Activated B cell treated with CpG ODN at 0.5 μM for 24 hours (primary cell): ENCODE data around the gene RNMT. TPM values are rescaled to one million over a fixed set of nuclear protein-coding genes. Genes with fewer than 3 reads are reported as not detected.
A peak's percentile ranks its signal among the peaks of the same experiment; 100 is the strongest.

Source experiments
- ATAC-seq: fragments of 200-7000 bp; cut with Tn5 transposase; one replicate; pipeline ENCODE4 v1.10.0; 2021; ENCODE audit warnings: low read depth, mild to moderate bottlenecking, moderate library complexity
- CTCF ChIA-PET: fragments of 350-600 bp; sonication (Branson Sonifier 250); formaldehyde crosslinking; loops from one replicate; lab custom pipeline; 2021; ENCODE audit warnings: antibody characterized with exemption; lab: Charles Lee
- POLR2A ChIA-PET: fragments of 350-600 bp; sonication (Branson Sonifier 250); formaldehyde crosslinking; loops from one replicate; lab custom pipeline; 2021; ENCODE audit warnings: antibody characterized with exemption; lab: Charles Lee
- DNase-seq: peaks from one replicate; pipeline ENCODE4 v3.0.0; 2022
- H3K27ac Mint-ChIP-seq: one replicate; pipeline ENCODE4 v1.8.0; 2020; ENCODE audit warnings: mixed read lengths
- H3K27me3 Mint-ChIP-seq: one replicate; pipeline ENCODE4 v1.8.0; 2021; ENCODE audit warnings: mixed read lengths
- H3K36me3 Mint-ChIP-seq: one replicate; pipeline ENCODE4 v1.8.0; 2021; ENCODE audit warnings: low read depth, mixed read lengths
- H3K4me1 Mint-ChIP-seq: one replicate; pipeline ENCODE4 v1.8.0; 2021; ENCODE audit warnings: mixed read lengths
- H3K4me3 Mint-ChIP-seq: one replicate; pipeline ENCODE4 v1.8.0; 2020; ENCODE audit warnings: mild to moderate bottlenecking, mixed read lengths
- H3K9me3 Mint-ChIP-seq: one replicate; pipeline ENCODE4 v1.8.0; 2020; ENCODE audit warnings: mixed read lengths
- intact Hi-C: fragments of 100-400 bp; cut with micrococcal nuclease; formaldehyde crosslinking; loops from one replicate; pipeline ENCODE4 v1.15.1; 2024
- total RNA-seq: library from RNA; stranded (reverse); gene quantifications from 2 replicates; pipeline ENCODE4 v1.2.3, GENCODE V29; 2022
- TF ChIP-seq, protein P1 (sequence below): fragments of 200-600 bp; IDR thresholded peaks from one replicate; pipeline ENCODE4 v1.8.0; 2022; ENCODE audit warnings: antibody characterized with exemption, mild to moderate bottlenecking

RNMT gene
- total RNA-seq, 1 donor from 2014 or later, result 45.5 TPM

DNA sequence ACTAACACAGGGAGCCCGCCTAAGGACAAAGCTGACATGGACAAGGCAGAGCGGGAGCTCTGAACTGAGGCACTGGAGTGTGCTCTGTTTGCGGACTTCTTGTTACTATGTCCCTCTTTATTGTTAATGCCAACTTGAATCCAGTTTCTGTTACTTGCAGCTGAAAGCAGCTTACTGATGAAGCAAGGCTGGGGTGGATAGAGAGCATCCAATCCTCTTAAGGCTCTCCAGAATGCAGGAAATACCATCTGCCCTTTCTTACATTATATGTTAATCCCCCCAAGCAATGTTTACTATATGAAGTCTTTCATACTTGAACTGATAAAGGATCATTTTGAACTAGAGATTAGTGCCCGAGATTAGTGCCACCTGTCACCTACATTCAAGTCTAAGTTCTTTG lies 9.6 kb upstream of the RNMT start:
- TF ChIP-seq, protein P1, sequence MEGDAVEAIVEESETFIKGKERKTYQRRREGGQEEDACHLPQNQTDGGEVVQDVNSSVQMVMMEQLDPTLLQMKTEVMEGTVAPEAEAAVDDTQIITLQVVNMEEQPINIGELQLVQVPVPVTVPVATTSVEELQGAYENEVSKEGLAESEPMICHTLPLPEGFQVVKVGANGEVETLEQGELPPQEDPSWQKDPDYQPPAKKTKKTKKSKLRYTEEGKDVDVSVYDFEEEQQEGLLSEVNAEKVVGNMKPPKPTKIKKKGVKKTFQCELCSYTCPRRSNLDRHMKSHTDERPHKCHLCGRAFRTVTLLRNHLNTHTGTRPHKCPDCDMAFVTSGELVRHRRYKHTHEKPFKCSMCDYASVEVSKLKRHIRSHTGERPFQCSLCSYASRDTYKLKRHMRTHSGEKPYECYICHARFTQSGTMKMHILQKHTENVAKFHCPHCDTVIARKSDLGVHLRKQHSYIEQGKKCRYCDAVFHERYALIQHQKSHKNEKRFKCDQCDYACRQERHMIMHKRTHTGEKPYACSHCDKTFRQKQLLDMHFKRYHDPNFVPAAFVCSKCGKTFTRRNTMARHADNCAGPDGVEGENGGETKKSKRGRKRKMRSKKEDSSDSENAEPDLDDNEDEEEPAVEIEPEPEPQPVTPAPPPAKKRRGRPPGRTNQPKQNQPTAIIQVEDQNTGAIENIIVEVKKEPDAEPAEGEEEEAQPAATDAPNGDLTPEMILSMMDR, result no peak
- CTCF ChIA-PET, result no interaction called here
- peaks cover 5% of the 10 kb centered on the region for H3K4me1 Mint-ChIP-seq
- H3K27me3 Mint-ChIP-seq, result no peaks in the 10 kb centered on the region
- peaks cover 12% of the 10 kb centered on the region for H3K36me3 Mint-ChIP-seq
- no peak overlapping the region for H3K4me3 Mint-ChIP-seq
- intact Hi-C loops, result no loop called here
- ATAC-seq (no peak), DNase-seq (no peak)
- peaks cover 5% of the 10 kb centered on the region for H3K9me3 Mint-ChIP-seq
- no peak overlapping the region for H3K27ac Mint-ChIP-seq
- POLR2A ChIA-PET, result no interaction called here

DNA sequence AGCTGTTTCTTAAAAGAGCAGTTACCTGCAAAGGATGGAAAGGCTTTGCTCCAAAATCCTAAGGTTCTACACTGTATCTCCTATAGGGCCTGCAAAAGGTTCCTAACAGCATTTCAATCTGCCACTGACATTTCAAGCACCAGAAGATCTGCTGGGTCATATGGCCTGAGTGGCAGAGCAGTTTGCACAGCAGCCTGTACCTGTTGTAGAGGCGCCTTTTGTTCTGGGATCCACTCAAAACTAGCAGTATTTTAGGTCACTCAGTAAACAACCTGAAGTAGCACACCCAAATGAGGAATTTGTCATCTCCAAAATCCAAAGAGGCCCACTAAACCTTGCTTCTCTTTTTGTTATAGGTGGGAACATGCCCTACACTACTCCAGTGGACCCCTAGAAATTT lies 6.3 kb upstream of the RNMT start:
- POLR2A ChIA-PET, result no interaction called here
- intact Hi-C loops, result no loop called here
- no peak overlapping the region for H3K4me3 Mint-ChIP-seq
- H3K36me3 Mint-ChIP-seq, result peaks cover 16% of the 10 kb centered on the region
- no peak for DNase-seq
- TF ChIP-seq, protein P1, result no peak
- peaks cover 15% of the 10 kb centered on the region for H3K4me1 Mint-ChIP-seq
- no peaks in the 10 kb centered on the region for H3K27me3 Mint-ChIP-seq
- no peak for ATAC-seq
- CTCF ChIA-PET, result no interaction called here
- H3K27ac Mint-ChIP-seq, result no peak overlapping the region
- peaks cover 5% of the 10 kb centered on the region for H3K9me3 Mint-ChIP-seq

DNA sequence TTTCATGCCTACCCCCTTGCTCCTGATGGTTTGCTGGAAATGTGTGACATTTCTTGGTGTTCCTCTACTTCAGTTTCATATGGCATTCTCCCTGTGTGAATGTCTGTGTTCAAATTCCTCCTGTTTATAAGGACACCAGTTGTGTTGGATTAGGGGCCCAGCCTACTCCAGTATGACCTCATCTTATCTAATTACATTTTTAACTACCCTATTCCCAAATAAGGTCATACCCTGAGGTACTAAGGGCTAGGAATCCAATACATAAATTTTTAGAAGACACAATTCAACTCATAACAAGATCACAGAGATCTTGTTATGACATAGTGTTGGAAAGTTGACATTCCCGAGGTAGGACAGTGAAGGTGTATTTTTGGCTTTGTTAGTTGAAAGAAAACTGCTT lies 5.6 kb upstream of the RNMT start:
- ATAC-seq (no peak), DNase-seq (no peak)
- CTCF ChIA-PET, result no interaction called here
- peaks cover 5% of the 10 kb centered on the region for H3K9me3 Mint-ChIP-seq
- H3K27me3 Mint-ChIP-seq, result no peaks in the 10 kb centered on the region
- TF ChIP-seq, protein P1, result no peak
- no peak overlapping the region for H3K4me3 Mint-ChIP-seq
- H3K4me1 Mint-ChIP-seq, result peaks cover 22% of the 10 kb centered on the region
- H3K27ac Mint-ChIP-seq, result no peak overlapping the region
- POLR2A ChIA-PET, result no interaction called here
- peaks cover 19% of the 10 kb centered on the region for H3K36me3 Mint-ChIP-seq
- intact Hi-C loops, result no loop called here

DNA sequence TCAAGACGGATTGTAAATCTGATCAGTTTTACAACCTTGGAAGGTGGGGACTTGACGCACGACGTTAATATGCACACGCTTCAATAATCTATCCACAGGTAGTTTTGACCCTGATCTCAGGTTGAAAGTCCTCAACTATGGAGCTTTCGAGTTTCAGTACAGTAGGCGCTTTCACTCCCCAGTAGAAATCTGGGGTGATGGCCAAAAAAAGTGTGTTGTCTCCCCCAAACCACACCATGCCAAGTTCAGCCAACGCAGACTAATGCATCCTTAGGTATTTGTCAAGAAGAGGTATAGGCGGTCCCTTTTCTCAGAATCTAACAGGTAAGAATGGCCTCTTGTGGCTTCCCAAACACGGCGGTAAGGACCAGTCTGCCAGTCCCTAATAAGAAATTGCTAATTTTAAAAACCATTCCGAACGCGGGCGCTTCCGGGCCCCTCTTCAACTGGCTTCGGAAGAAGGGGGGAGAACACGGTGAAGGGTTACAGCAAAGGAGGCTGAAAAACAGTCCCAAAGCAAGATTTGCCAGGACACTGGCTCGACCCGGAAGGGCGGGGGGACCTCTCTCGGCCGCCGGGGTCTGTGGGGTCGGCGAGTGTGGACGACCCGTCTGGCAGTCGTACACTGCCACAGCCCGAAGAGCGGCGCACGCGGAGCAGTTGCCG lies 774 bp upstream of the RNMT start:
- intact Hi-C loops, result loop anchor here (1.0 to 5.0 kb wide), 13 partner anchors 95 to 1348 kb away; partner anchors contain the start of genes AFG3L2, CEP192, CEP76 and LDLRAD4
- ChIA-PET POLR2A (interaction anchor here (0.6 to 2.7 kb wide), 11 partner anchors 26 to 842 kb away, joined by 3 to 18 read pairs (median 6); partner anchors contain the start of genes CEP192 and PTPN2), CTCF (interaction anchor here (1.2 to 2.5 kb wide), 4 partner anchors 112 to 510 kb away, joined by 3 to 11 read pairs (median 4); no protein-coding TSS in a partner anchor)
- Mint-ChIP-seq H3K4me3 (peak overlapping the region; percentile 96), H3K27me3 (no peaks in the 10 kb centered on the region), H3K36me3 (peaks cover 19% of the 10 kb centered on the region), H3K4me1 (peaks cover 45% of the 10 kb centered on the region), H3K9me3 (no peaks in the 10 kb centered on the region), H3K27ac (peak overlapping the region; percentile 53)
- no peak for DNase-seq
- TF ChIP-seq, protein P1, result no peak
- no peak for ATAC-seq

DNA sequence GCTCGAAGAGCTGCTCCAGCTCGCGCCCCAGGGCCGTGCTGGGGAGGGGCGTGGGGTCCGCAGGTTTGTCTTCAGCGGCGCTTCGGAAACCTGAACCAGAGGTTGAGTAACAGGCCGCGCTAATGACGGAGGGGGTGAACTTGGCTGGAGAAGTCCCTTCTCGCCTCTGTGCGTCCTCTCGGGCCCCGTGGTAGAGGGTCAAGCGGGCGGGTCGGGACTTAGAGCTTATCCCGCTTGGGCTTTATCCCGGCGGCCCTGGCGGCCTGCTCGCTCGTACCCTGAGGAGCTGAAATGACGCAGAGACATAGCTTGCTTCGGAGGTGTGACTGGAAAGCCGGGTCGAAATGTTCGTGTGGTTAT lies 479 bp downstream of the RNMT start:
- H3K4me3 Mint-ChIP-seq, result peak overlapping the region; percentile 96
- H3K4me1 Mint-ChIP-seq, result peaks cover 46% of the 10 kb centered on the region
- DNase-seq (no peak), ATAC-seq (no peak)
- POLR2A ChIA-PET, result interaction anchor here (0.8 to 2.7 kb wide), 11 partner anchors 9 to 1350 kb away, joined by 3 to 18 read pairs (median 5); partner anchors contain the start of genes AFG3L2, CEP192 and PTPN2
- H3K27ac Mint-ChIP-seq, result peak overlapping the region; percentile 96
- TF ChIP-seq, protein P1, result no peak
- H3K9me3 Mint-ChIP-seq, result no peaks in the 10 kb centered on the region
- intact Hi-C loops, result loop anchor here (1.0 to 5.0 kb wide), 13 partner anchors 97 to 1350 kb away; partner anchors contain the start of genes AFG3L2, CEP192, CEP76 and LDLRAD4
- CTCF ChIA-PET, result interaction anchor here (0.8 to 2.5 kb wide), 3 partner anchors 113 to 510 kb away, joined by 3 to 11 read pairs (median 3); no protein-coding TSS in a partner anchor
- no peaks in the 10 kb centered on the region for H3K27me3 Mint-ChIP-seq
- H3K36me3 Mint-ChIP-seq, result peaks cover 20% of the 10 kb centered on the region
